ENCODE measurements around the gene SUCLA2. TPM values are rescaled to one million over a fixed set of nuclear protein-coding genes. Genes with fewer than 3 reads are reported as not detected.

The SUCLA2 gene
- total and polyA plus RNA-seq, 12 donors, result 20.4 to 104 (median 55.3) TPM

GRCh38 chr13:47932950-47933923, 67.8 kb downstream of the SUCLA2 start:
- intact Hi-C loops (cut with DNase I), result no loop called here
- H3K4me3 ChIP-seq, result no peak overlapping the region
- no peaks in the 10 kb centered on the region for H3K4me1 ChIP-seq (replicated peaks in 1 of 2)
- H3K27ac ChIP-seq, result no peak overlapping the region
- H3K9me3 ChIP-seq (replicated peaks in 1 of 3), result no peaks in the 10 kb centered on the region
- no peaks in the 10 kb centered on the region for H3K36me3 ChIP-seq (replicated peaks in 1 of 2)
- no peak for TF ChIP-seq POLR2A (IDR thresholded peaks at IDR 0.05)
- TF ChIP-seq, protein P1, sequence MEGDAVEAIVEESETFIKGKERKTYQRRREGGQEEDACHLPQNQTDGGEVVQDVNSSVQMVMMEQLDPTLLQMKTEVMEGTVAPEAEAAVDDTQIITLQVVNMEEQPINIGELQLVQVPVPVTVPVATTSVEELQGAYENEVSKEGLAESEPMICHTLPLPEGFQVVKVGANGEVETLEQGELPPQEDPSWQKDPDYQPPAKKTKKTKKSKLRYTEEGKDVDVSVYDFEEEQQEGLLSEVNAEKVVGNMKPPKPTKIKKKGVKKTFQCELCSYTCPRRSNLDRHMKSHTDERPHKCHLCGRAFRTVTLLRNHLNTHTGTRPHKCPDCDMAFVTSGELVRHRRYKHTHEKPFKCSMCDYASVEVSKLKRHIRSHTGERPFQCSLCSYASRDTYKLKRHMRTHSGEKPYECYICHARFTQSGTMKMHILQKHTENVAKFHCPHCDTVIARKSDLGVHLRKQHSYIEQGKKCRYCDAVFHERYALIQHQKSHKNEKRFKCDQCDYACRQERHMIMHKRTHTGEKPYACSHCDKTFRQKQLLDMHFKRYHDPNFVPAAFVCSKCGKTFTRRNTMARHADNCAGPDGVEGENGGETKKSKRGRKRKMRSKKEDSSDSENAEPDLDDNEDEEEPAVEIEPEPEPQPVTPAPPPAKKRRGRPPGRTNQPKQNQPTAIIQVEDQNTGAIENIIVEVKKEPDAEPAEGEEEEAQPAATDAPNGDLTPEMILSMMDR (IDR thresholded peaks at IDR 0.05), result no peak
- H3K27me3 ChIP-seq, result no peaks in the 10 kb centered on the region
- DNase-seq, result no peak
- 62 to 70% (median 65%) methylated on average over 5 of the region's 5 CpGs for WGBS, 4 donors

GRCh38 chr13:47930649-47931165, 70.4 kb downstream of the SUCLA2 start:
- H3K36me3 ChIP-seq (replicated peaks in 1 of 2), result no peaks in the 10 kb centered on the region
- no peaks in the 10 kb centered on the region for H3K27me3 ChIP-seq
- no peaks in the 10 kb centered on the region for H3K9me3 ChIP-seq (replicated peaks in 1 of 3)
- TF ChIP-seq, protein P1 (IDR thresholded peaks at IDR 0.05), result no peak
- no peak for TF ChIP-seq POLR2A (IDR thresholded peaks at IDR 0.05)
- H3K27ac ChIP-seq, result no peak overlapping the region
- DNase-seq, result no peak
- 84 to 94% (median 87%) methylated on average over 1 of the region's 1 CpG for WGBS, 4 donors
- intact Hi-C loops (cut with DNase I), result no loop called here
- H3K4me1 ChIP-seq (replicated peaks in 1 of 2), result no peaks in the 10 kb centered on the region
- H3K4me3 ChIP-seq, result no peak overlapping the region

DNA sequence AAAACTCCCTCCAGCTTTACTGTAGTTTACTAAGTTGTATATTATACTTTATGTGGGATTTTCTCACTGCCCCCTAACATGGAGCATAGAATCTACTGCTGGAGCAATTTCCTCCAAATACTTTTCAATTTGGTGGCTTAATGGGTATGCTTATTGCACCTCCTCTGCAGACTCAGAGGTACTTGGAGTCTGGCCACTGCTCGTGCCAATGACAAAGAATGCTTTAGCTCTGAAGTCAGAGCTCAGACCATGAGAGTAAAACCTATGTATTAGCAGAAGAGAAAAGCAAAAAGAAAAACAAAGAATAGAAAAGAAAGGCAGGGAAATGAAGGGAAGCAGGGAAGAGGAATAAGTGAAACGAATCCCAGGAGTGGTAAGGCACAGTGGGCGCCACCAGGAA, 71.9 kb downstream of the SUCLA2 start:
- no peaks in the 10 kb centered on the region for H3K9me3 ChIP-seq (replicated peaks in 1 of 3)
- no peak overlapping the region for H3K4me3 ChIP-seq
- H3K27ac ChIP-seq, result no peak overlapping the region
- WGBS, 4 donors, result 85 to 89% (median 87%) methylated on average over 3 of the region's 3 CpGs
- no peak for DNase-seq
- H3K4me1 ChIP-seq (replicated peaks in 1 of 2), result no peaks in the 10 kb centered on the region
- no peaks in the 10 kb centered on the region for H3K27me3 ChIP-seq
- H3K36me3 ChIP-seq (replicated peaks in 1 of 2), result no peaks in the 10 kb centered on the region
- intact Hi-C loops (cut with DNase I), result no loop called here
- TF ChIP-seq, protein P1 (IDR thresholded peaks at IDR 0.05), result no peak

GRCh38 chr13:47917022-47917574, 84.0 kb downstream of the SUCLA2 start:
- no peaks in the 10 kb centered on the region for H3K36me3 ChIP-seq (replicated peaks in 1 of 2)
- H3K4me1 ChIP-seq (replicated peaks in 1 of 2), result no peaks in the 10 kb centered on the region
- intact Hi-C loops (cut with DNase I), result no loop called here
- no peaks in the 10 kb centered on the region for H3K27me3 ChIP-seq
- DNase-seq, result no peak
- WGBS, 4 donors, result 85 to 95% (median 89%) methylated on average over 4 of the region's 4 CpGs
- H3K27ac ChIP-seq, result no peak overlapping the region
- H3K4me3 ChIP-seq, result no peak overlapping the region
- no peaks in the 10 kb centered on the region for H3K9me3 ChIP-seq (replicated peaks in 1 of 3)
- no peak for TF ChIP-seq POLR2A (IDR thresholded peaks at IDR 0.05)
- TF ChIP-seq, protein P1 (IDR thresholded peaks at IDR 0.05), result no peak

All from adrenal gland (tissue), 12 donors.